Measurements from ENCODE around the gene APBB2.
"Not testable (repeated sequence)": the region's sequence is repeated elsewhere in the genome, so short reads cannot be mapped to it uniquely, and the experiment has no call there.

The APBB2 gene

GRCh38 chr4:40916880-40917279 is 297.5 kb downstream of the APBB2 start:
- in situ Hi-C loops (cut with HindIII; ENCODE audit: low sequenced_read_pairs), result no loop called here

- in situ Hi-C loops (cut with HindIII; ENCODE audit: low sequenced_read_pairs), result no loop called here
Measured at GRCh38 chr4:40916218-40916555, 298.2 kb downstream of the APBB2 start.

- in situ Hi-C loops (cut with HindIII; ENCODE audit: low sequenced_read_pairs), result no loop called here
Measured at GRCh38 chr4:40915318-40916217, 298.8 kb downstream of the APBB2 start.

GRCh38 chr4:40912460-40913184 is 301.7 kb downstream of the APBB2 start:
- in situ Hi-C loops (cut with HindIII; ENCODE audit: low sequenced_read_pairs), result no loop called here

GRCh38 chr4:40910706-40911105 is 303.6 kb downstream of the APBB2 start:
- in situ Hi-C loops (cut with HindIII; ENCODE audit: low sequenced_read_pairs), result no loop called here

GRCh38 chr4:40909363-40909876 is 304.9 kb downstream of the APBB2 start:
- in situ Hi-C loops (cut with HindIII; ENCODE audit: low sequenced_read_pairs), result no loop called here

- in situ Hi-C loops (cut with HindIII; ENCODE audit: low sequenced_read_pairs), result no loop called here
Measured at GRCh38 chr4:40908702-40909362, 305.5 kb downstream of the APBB2 start.

- in situ Hi-C loops (cut with HindIII; ENCODE audit: low sequenced_read_pairs), result no loop called here
Measured at GRCh38 chr4:40908297-40908696, 306.0 kb downstream of the APBB2 start.

- in situ Hi-C loops (cut with HindIII; ENCODE audit: low sequenced_read_pairs), result no loop called here
Measured at GRCh38 chr4:40905414-40905813, 308.9 kb downstream of the APBB2 start.

- in situ Hi-C loops (cut with HindIII; ENCODE audit: low sequenced_read_pairs), result not testable (repeated sequence)
Measured at GRCh38 chr4:40900531-40900930, 313.8 kb downstream of the APBB2 start.

- in situ Hi-C loops (cut with HindIII; ENCODE audit: low sequenced_read_pairs), result no loop called here
Measured at GRCh38 chr4:40897557-40898203, 316.7 kb downstream of the APBB2 start.

GRCh38 chr4:40890764-40891163 is 323.6 kb downstream of the APBB2 start:
- in situ Hi-C loops (cut with HindIII; ENCODE audit: low sequenced_read_pairs), result no loop called here

GRCh38 chr4:40890199-40890598 is 324.1 kb downstream of the APBB2 start:
- in situ Hi-C loops (cut with HindIII; ENCODE audit: low sequenced_read_pairs), result no loop called here

- in situ Hi-C loops (cut with HindIII; ENCODE audit: low sequenced_read_pairs), result no loop called here
Measured at GRCh38 chr4:40888933-40889332, 325.4 kb downstream of the APBB2 start.

- in situ Hi-C loops (cut with HindIII; ENCODE audit: low sequenced_read_pairs), result no loop called here
Measured at GRCh38 chr4:40887764-40888131, 326.6 kb downstream of the APBB2 start.

- in situ Hi-C loops (cut with HindIII; ENCODE audit: low sequenced_read_pairs), result no loop called here
Measured at GRCh38 chr4:40886931-40887763, 327.2 kb downstream of the APBB2 start.

- in situ Hi-C loops (cut with HindIII; ENCODE audit: low sequenced_read_pairs), result no loop called here
Measured at GRCh38 chr4:40881851-40882250, 332.5 kb downstream of the APBB2 start.

GRCh38 chr4:40881096-40881495 is 333.2 kb downstream of the APBB2 start:
- in situ Hi-C loops (cut with HindIII; ENCODE audit: low sequenced_read_pairs), result no loop called here

- in situ Hi-C loops (cut with HindIII; ENCODE audit: low sequenced_read_pairs), result no loop called here
Measured at GRCh38 chr4:40878548-40879055, 335.7 kb downstream of the APBB2 start.

GRCh38 chr4:40877081-40877480 is 337.3 kb downstream of the APBB2 start:
- in situ Hi-C loops (cut with HindIII; ENCODE audit: low sequenced_read_pairs), result no loop called here
